Neutrophil (primary cell): ENCODE results near the gene REL.
A peak's percentile ranks its signal among the peaks of the same experiment; 100 is the strongest.

Source experiments
- H3K27ac ChIP-seq: fragments of 200-600 bp; sonication (generic); 2 replicates; pipeline ENCODE4 v1.5.1; 2016; ENCODE audit warnings: mild to moderate bottlenecking, moderate library complexity
- H3K27me3 ChIP-seq: fragments of 200-600 bp; sonication (generic); 2 replicates; pipeline ENCODE4 v1.6.0; 2016; ENCODE audit warnings: mild to moderate bottlenecking
- H3K36me3 ChIP-seq: fragments of 200-600 bp; sonication (generic); 2 replicates; pipeline ENCODE4 v1.5.1; 2017
- H3K4me1 ChIP-seq, 2 experiments: fragments of 200-600 bp in 1 of 2; sonication (generic) in 1 of 2; 1 replicate in 1 of 2; 2 replicates in 1 of 2; pipeline versions ENCODE4 v1.5.1 to v1.6.1; 2013 to 2016; ENCODE audit warnings: low read depth in 1 of 2, low read length in 1 of 2, mild to moderate bottlenecking in 1 of 2, moderate library complexity in 1 of 2; ENCODE audit not compliant: control insufficient read depth in 1 of 2, insufficient read depth in 1 of 2
- H3K4me3 ChIP-seq, 2 experiments: fragments of 200-600 bp in 1 of 2; sonication (generic) in 1 of 2; 1 replicate in 1 of 2; 2 replicates in 1 of 2; pipeline ENCODE4 v1.5.1; 2013 to 2016; ENCODE audit warnings: low read depth in 1 of 2, low read length in 1 of 2, mild to moderate bottlenecking in 1 of 2, moderate library complexity in 1 of 2
- H3K9me3 ChIP-seq: fragments of 200-600 bp; sonication (generic); 2 replicates; pipeline ENCODE4 v1.5.1; 2016
- CTCF ChIP-seq: fragments of 200-600 bp; sonication (generic); IDR thresholded peaks from 2 replicates; pipeline ENCODE4 v1.5.1; 2016; ENCODE audit warnings: antibody characterized with exemption

The REL gene

GRCh38 chr2:60867007-60867406, 14.4 kb upstream of the REL start:
- H3K36me3 ChIP-seq, result no peaks in the 10 kb centered on the region
- no peaks in the 10 kb centered on the region for H3K27me3 ChIP-seq
- peak overlapping the region in 1 of 2 experiments; percentile 26 for H3K4me3 ChIP-seq
- no peak for TF ChIP-seq CTCF
- H3K4me1 ChIP-seq, result peaks cover 18 to 19% of the 10 kb centered on the region in 2 experiments
- peak overlapping the region; percentile 69 for H3K27ac ChIP-seq
- no peaks in the 10 kb centered on the region for H3K9me3 ChIP-seq

GRCh38 chr2:60867848-60868247, 13.5 kb upstream of the REL start:
- Histone ChIP-seq H3K27ac (peak overlapping the region; percentile 69), H3K4me1 (peaks cover 18 to 19% of the 10 kb centered on the region in 2 experiments), H3K9me3 (no peaks in the 10 kb centered on the region), H3K4me3 (peak overlapping the region; percentile 6 to 26), H3K27me3 (no peaks in the 10 kb centered on the region), H3K36me3 (no peaks in the 10 kb centered on the region)
- TF ChIP-seq CTCF, result no peak

GRCh38 chr2:60868589-60869273, 12.6 kb upstream of the REL start:
- H3K9me3 ChIP-seq, result no peaks in the 10 kb centered on the region
- TF ChIP-seq CTCF, result no peak
- no peak overlapping the region for H3K4me3 ChIP-seq
- no peaks in the 10 kb centered on the region for H3K36me3 ChIP-seq
- H3K27ac ChIP-seq, result peak overlapping the region; percentile 69
- H3K27me3 ChIP-seq, result no peaks in the 10 kb centered on the region
- peaks cover 18 to 19% of the 10 kb centered on the region in 2 experiments for H3K4me1 ChIP-seq

- H3K27ac ChIP-seq, result no peak overlapping the region
Observed at GRCh38 chr2:60872510-60872928, 8.9 kb upstream of the REL start.

GRCh38 chr2:60873381-60873780, 8.0 kb upstream of the REL start:
- Histone ChIP-seq H3K4me3 (no peak overlapping the region), H3K36me3 (no peaks in the 10 kb centered on the region), H3K4me1 (peaks cover 1 to 2% of the 10 kb centered on the region in 2 experiments), H3K27me3 (no peaks in the 10 kb centered on the region), H3K9me3 (no peaks in the 10 kb centered on the region), H3K27ac (no peak overlapping the region)
- TF ChIP-seq CTCF, result no peak

More at GRCh38 chr2:60872510-60872928, 8.9 kb upstream of the REL start:
- TF ChIP-seq CTCF, result no peak
- Histone ChIP-seq H3K36me3 (no peaks in the 10 kb centered on the region), H3K4me3 (no peak overlapping the region), H3K4me1 (peaks cover 10 to 11% of the 10 kb centered on the region in 2 experiments), H3K9me3 (no peaks in the 10 kb centered on the region), H3K27me3 (no peaks in the 10 kb centered on the region)
